Stimulated activated CD8-positive, alpha-beta memory T cell treated with anti-CD3 and anti-CD28 coated beads, Interleukin-4, amount 100 ng/mL, for 24 hours (primary cell): ENCODE results near the gene MCTP1.

Experiments
- DNase-seq: peaks from one replicate; pipeline ENCODE4 v3.0.0-alpha.2; 2020; ENCODE audit warnings: low read depth

The MCTP1 gene

GRCh38 chr5:95284572-95285408 is at the start of gene MCTP1:
Gene MCTP1 (minus strand): TSS chr5:95285094.
- no peak for DNase-seq

GRCh38 chr5:95332158-95332557 is 47.3 kb upstream of the MCTP1 start:
- DNase-seq, result no peak

- DNase-seq, result no peak
Measured at GRCh38 chr5:95331358-95331757, 46.5 kb upstream of the MCTP1 start.

GRCh38 chr5:95327211-95327610 is 42.3 kb upstream of the MCTP1 start:
- DNase-seq, result no peak

GRCh38 chr5:95317687-95318086 is 32.8 kb upstream of the MCTP1 start:
- DNase-seq, result no peak

GRCh38 chr5:95317085-95317484 is 32.2 kb upstream of the MCTP1 start:
- no peak for DNase-seq

- no peak for DNase-seq
Measured at GRCh38 chr5:95304711-95305110, 19.8 kb upstream of the MCTP1 start.

- DNase-seq, result no peak
Measured at GRCh38 chr5:95298651-95299050, 13.8 kb upstream of the MCTP1 start.

GRCh38 chr5:95296291-95296690 is 11.4 kb upstream of the MCTP1 start:
- no peak for DNase-seq

- DNase-seq, result no peak
Measured at GRCh38 chr5:95285409-95285755, 488 bp upstream of the MCTP1 start.

- DNase-seq, result no peak
Measured at GRCh38 chr5:95283761-95284571, 928 bp downstream of the MCTP1 start.

GRCh38 chr5:95283022-95283615 is 1.8 kb downstream of the MCTP1 start:
- no peak for DNase-seq

GRCh38 chr5:95281226-95281625 is 3.7 kb downstream of the MCTP1 start:
- DNase-seq, result no peak

- no peak for DNase-seq
Measured at GRCh38 chr5:95280401-95281095, 4.3 kb downstream of the MCTP1 start.

GRCh38 chr5:95274011-95274410 is 10.9 kb downstream of the MCTP1 start:
- no peak for DNase-seq

- DNase-seq, result no peak
Measured at GRCh38 chr5:95272316-95272929, 12.5 kb downstream of the MCTP1 start.

- DNase-seq, result no peak
Measured at GRCh38 chr5:95262933-95263660, 21.8 kb downstream of the MCTP1 start.

GRCh38 chr5:95261437-95262175 is 23.3 kb downstream of the MCTP1 start:
- no peak for DNase-seq

- no peak for DNase-seq
Measured at GRCh38 chr5:95256991-95257390, 27.9 kb downstream of the MCTP1 start.

GRCh38 chr5:95256446-95256845 is 28.4 kb downstream of the MCTP1 start:
- no peak for DNase-seq
